OCI-LY7 (cell line): ENCODE data around the gene MLLT3. TPM values are rescaled to one million over a fixed set of nuclear protein-coding genes. Genes with fewer than 3 reads are reported as not detected.

Experiments used
- BruUV-seq: library from RNA; stranded (reverse); fragments of 400-500 nt; replicated peaks from 2 replicates; lab custom pipeline; 2021; lab: Mats Ljungman, UMichigan
- CTCF ChIA-PET: fragments of 300-600 bp; sonication (Branson Sonifier 250); formaldehyde crosslinking; loops from one replicate; lab custom pipeline; 2022; ENCODE audit warnings: antibody characterized with exemption; ENCODE audit not compliant: unreplicated experiment; lab: Charles Lee
- POLR2A ChIA-PET: fragments of 300-600 bp; sonication (Branson Sonifier 250); formaldehyde crosslinking; loops from one replicate; lab custom pipeline; 2022; ENCODE audit warnings: antibody characterized with exemption; lab: Charles Lee
- DNase-seq: peaks from one replicate; pipeline ENCODE4 v3.0.0-alpha.2; 2015; ENCODE audit warnings: low spot score
- H2AFZ ChIP-seq: fragments of 200-600 bp; sonication (generic), shearing (Covaris generic); 2 replicates; pipeline ENCODE4 v1.6.1; 2014; ENCODE audit warnings: mild to moderate bottlenecking, antibody characterized with exemption, low read length, moderate library complexity
- H3K27ac ChIP-seq: fragments of 200-600 bp; sonication (generic); 2 replicates; pipeline ENCODE4 v1.5.1; 2014; ENCODE audit warnings: mixed run types, low read depth, mild to moderate bottlenecking, moderate library complexity, low read length, inconsistent platforms; ENCODE audit not compliant: poor library complexity, severe bottlenecking
- H3K36me3 ChIP-seq: fragments of 200-600 bp; sonication (generic); 2 replicates; pipeline ENCODE4 v1.6.1; 2014; ENCODE audit warnings: mild to moderate bottlenecking, antibody characterized with exemption, low read length, moderate library complexity, mixed read lengths; ENCODE audit not compliant: insufficient read depth
- H3K4me1 ChIP-seq: fragments of 200-600 bp; sonication (generic); 2 replicates; pipeline ENCODE4 v1.5.1; 2014; ENCODE audit warnings: mild to moderate bottlenecking, low read length; ENCODE audit not compliant: insufficient read depth, poor library complexity, severe bottlenecking
- H3K4me2 ChIP-seq: fragments of 200-600 bp; sonication (generic); 2 replicates; pipeline ENCODE4 v1.6.1; 2014; ENCODE audit warnings: mild to moderate bottlenecking, low read length
- H3K4me3 ChIP-seq: fragments of 200-600 bp; sonication (generic); 2 replicates; pipeline ENCODE4 v1.5.1; 2014; ENCODE audit warnings: mild to moderate bottlenecking, low read depth, low read length; ENCODE audit not compliant: poor library complexity, severe bottlenecking
- H3K79me2 ChIP-seq: fragments of 200-600 bp; sonication (generic); 2 replicates; pipeline ENCODE4 v1.6.1; 2016; ENCODE audit warnings: low read depth, mild to moderate bottlenecking, low read length, moderate library complexity, mixed read lengths; ENCODE audit not compliant: insufficient read depth
- H3K9me2 ChIP-seq: fragments of 200-600 bp; sonication (generic); 2 replicates; pipeline ENCODE4 v1.6.1; 2016; ENCODE audit warnings: mild to moderate bottlenecking, low read length, mixed read lengths; ENCODE audit not compliant: insufficient read depth
- H3K9me3 ChIP-seq: fragments of 200-600 bp; sonication (generic); 2 replicates; pipeline ENCODE4 v1.6.1; 2014; ENCODE audit warnings: mild to moderate bottlenecking, mixed run types, low read length, mixed read lengths
- H4K20me1 ChIP-seq: fragments of 200-600 bp; sonication (generic); 2 replicates; pipeline ENCODE4 v1.6.1; 2014; ENCODE audit warnings: mild to moderate bottlenecking, antibody characterized with exemption, low read length, moderate library complexity, mixed read lengths; ENCODE audit not compliant: insufficient read depth
- CTCF ChIP-seq: fragments of 200-600 bp; sonication (generic); conservative IDR thresholded peaks from 2 replicates; pipeline ENCODE4 v1.5.1; 2014; ENCODE audit warnings: mild to moderate bottlenecking, antibody characterized with exemption, low read length, moderate library complexity, mixed read lengths
- EZH2phosphoT487 ChIP-seq: fragments of 200-600 bp; sonication (generic); IDR thresholded peaks from 2 replicates; pipeline ENCODE4 v1.6.1; 2018; ENCODE audit warnings: low read depth, borderline replicate concordance, mild to moderate bottlenecking, mixed run types, antibody characterized with exemption, low read length, moderate library complexity, mixed read lengths
- intact Hi-C: fragments of 100-400 bp; cut with micrococcal nuclease; formaldehyde crosslinking; loops from one replicate; pipeline ENCODE4 v1.10.0; 2022; ENCODE audit not compliant: unreplicated experiment
- total RNA-seq, 2 experiments: library from RNA; depleted of rRNA in 1 of 2; stranded (reverse); fragments of >200 nt in 1 of 2; shearing (Covaris generic) in 1 of 2; gene quantifications; 2 replicates each; pipeline ENCODE4 v1.2.3, GENCODE V29; 2014 to 2022

The MLLT3 gene
- total RNA-seq, 2 experiments from 2014 or later: 7.1 to 9.9 TPM

DNA sequence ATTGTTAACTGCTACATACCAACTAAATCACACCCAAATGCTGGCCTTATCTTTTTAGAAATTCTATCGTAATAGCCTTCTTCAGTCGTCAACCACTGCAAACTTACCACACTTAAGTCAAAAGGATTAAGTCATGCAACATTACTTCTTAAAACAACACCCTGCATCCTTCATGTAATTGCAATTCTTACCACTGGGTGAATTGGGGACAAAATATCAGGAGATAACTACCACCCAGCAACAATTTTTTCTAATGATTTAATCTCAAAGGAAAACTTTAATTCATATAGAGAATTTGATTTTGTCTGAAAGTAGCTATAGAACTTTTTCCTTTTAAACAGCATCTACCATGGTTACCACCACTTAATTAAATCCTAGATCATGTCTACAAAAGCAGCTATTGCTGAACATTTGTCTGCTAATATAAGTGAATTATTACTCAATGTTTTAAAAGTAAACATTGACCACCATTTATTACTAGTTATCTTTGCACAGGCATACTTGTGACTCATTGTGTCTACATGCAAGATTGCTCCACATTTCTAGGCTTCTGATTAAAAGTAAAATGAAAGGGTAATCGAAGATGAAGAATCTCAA is 10.5 kb downstream of the MLLT3 start:
- H2AFZ ChIP-seq: no peak overlapping the region
- BruUV-seq: no TSS peak
- H3K79me2 ChIP-seq: no peaks in the 10 kb centered on the region
- no peak overlapping the region for H3K27ac ChIP-seq
- POLR2A ChIA-PET: interaction anchor here (0.7 to 2.3 kb wide), 2 partner anchors 10 to 557 kb away, joined by 4 to 11 read pairs; no protein-coding TSS in a partner anchor
- no peaks in the 10 kb centered on the region for H3K9me3 ChIP-seq
- H3K36me3 ChIP-seq: no peaks in the 10 kb centered on the region
- no peaks in the 10 kb centered on the region for H3K4me1 ChIP-seq
- peak; percentile 12 for DNase-seq
- no peaks in the 10 kb centered on the region for H3K9me2 ChIP-seq
- H3K4me2 ChIP-seq: no peak overlapping the region
- H4K20me1 ChIP-seq: peaks cover 13% of the 10 kb centered on the region; the same call in 1 of the 2 replicates
- TF ChIP-seq CTCF (peak; percentile 53), EZH2phosphoT487 (no peak)
- CTCF ChIA-PET: no interaction called here
- no peak overlapping the region for H3K4me3 ChIP-seq
- intact Hi-C loops: no loop called here

DNA sequence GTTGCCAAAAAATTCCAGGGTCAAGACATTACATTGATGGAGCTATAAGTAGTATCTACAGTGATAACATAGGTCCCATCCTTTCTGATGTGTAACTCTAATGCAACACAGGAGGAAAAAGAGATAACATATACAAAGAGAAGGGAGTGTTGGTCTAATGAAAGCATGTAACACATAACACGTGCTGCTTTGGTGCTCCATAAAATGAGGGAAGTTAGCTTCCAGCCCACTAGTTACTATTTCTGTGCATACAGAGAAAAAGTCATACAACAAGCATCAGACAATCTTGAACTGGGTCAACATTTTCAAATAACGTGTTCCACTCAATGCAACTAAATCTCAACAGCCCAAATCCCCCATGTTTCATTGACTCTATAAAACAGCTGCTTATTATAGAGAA is 11.7 kb downstream of the MLLT3 start:
- CTCF ChIA-PET: interaction anchor here (0.7 to 1.0 kb wide), 2 partner anchors 12 to 254 kb away, joined by 3 to 4 read pairs; partner anchors contain the start of gene MLLT3
- Histone ChIP-seq H2AFZ (no peak overlapping the region), H3K9me3 (no peaks in the 10 kb centered on the region), H3K4me3 (no peak overlapping the region), H3K4me1 (no peaks in the 10 kb centered on the region), H3K36me3 (no peaks in the 10 kb centered on the region), H4K20me1 (peaks cover 13% of the 10 kb centered on the region; the same call in 1 of the 2 replicates), H3K4me2 (no peak overlapping the region), H3K9me2 (no peaks in the 10 kb centered on the region), H3K27ac (no peak overlapping the region), H3K79me2 (no peaks in the 10 kb centered on the region)
- BruUV-seq: no TSS peak
- no peak for DNase-seq
- TF ChIP-seq EZH2phosphoT487 (no peak), CTCF (no peak)
- intact Hi-C loops: no loop called here
- POLR2A ChIA-PET: interaction anchor here (2.3 kb wide), 1 partner anchor 9 kb away, joined by 11 read pairs; no protein-coding TSS in a partner anchor

DNA sequence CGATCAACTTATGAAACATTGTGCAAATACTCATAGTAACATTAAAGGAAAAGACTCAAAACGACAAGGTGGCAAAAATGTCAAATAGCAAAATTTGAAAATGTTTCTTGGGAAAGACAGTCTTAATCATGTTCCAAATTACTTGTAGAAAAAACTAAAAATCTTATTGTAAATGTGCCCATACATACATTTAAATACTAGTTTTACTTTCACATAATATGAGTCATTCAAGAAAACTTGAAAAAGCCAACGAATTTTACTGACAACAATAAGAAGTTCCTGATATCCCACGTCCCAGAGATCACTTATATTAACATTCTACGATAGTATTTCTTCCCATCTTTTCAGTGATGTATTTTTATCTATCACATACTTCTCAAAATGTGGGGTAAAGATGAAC is 13.7 kb downstream of the MLLT3 start:
- Histone ChIP-seq H3K9me2 (no peaks in the 10 kb centered on the region), H2AFZ (no peak overlapping the region), H3K4me1 (no peaks in the 10 kb centered on the region), H3K4me2 (no peak overlapping the region), H3K4me3 (no peak overlapping the region), H3K9me3 (no peaks in the 10 kb centered on the region), H4K20me1 (peaks cover 21% of the 10 kb centered on the region; the same call in 1 of the 2 replicates), H3K27ac (no peak overlapping the region), H3K36me3 (no peaks in the 10 kb centered on the region), H3K79me2 (no peaks in the 10 kb centered on the region)
- BruUV-seq: no TSS peak
- no peak for TF ChIP-seq CTCF
- no peak for TF ChIP-seq EZH2phosphoT487
- DNase-seq: no peak
- POLR2A ChIA-PET: interaction anchor here (0.6 to 0.7 kb wide), 4 partner anchors 13 to 137 kb away, joined by 3 to 4 read pairs (median 3); partner anchors contain the start of gene MLLT3
- intact Hi-C loops: no loop called here
- CTCF ChIA-PET: no interaction called here
